Breast epithelium (tissue), 3 donors: Measurements from ENCODE around the gene PRKCE.

Experiments used
- CTCF ChIP-seq, 3 donors: fragments of 450-650 bp; IDR thresholded peaks; one replicate each; pipeline ENCODE4 v1.5.1; 2016 to 2017; ENCODE audit warnings: antibody characterized with exemption in 3 of 3, mild to moderate bottlenecking in 3 of 3, moderate library complexity in 3 of 3
- POLR2A ChIP-seq: fragments of 450-650 bp; IDR thresholded peaks from one replicate; pipeline ENCODE4 v1.6.1; 2016; ENCODE audit warnings: antibody characterized with exemption, mild to moderate bottlenecking, moderate library complexity
- POLR2AphosphoS5 ChIP-seq, 3 donors: sonication (generic); formaldehyde crosslinking; IDR thresholded peaks; one replicate each; pipeline ENCODE4 v1.6.1; 2017; ENCODE audit warnings: antibody characterized with exemption in 3 of 3

GRCh38 chr2:46006473-46007025, 355.1 kb downstream of the PRKCE start:
- TF ChIP-seq CTCF (IDR thresholded peaks at IDR 0.05) (no peak), POLR2AphosphoS5 (IDR thresholded peaks at IDR 0.05) (no peak), POLR2A (no peak)
